NCI-H1930 (cell line): ENCODE data around the gene MRPL21.
"Not testable (repeated sequence)": the region's sequence is repeated elsewhere in the genome, so short reads cannot be mapped to it uniquely, and the experiment has no call there.

Experiments
- DNase-seq, 2 experiments: peaks; one replicate each; lab custom pipeline; 2025; lab: John Stamatoyannopoulos, UW

The MRPL21 gene

DNA sequence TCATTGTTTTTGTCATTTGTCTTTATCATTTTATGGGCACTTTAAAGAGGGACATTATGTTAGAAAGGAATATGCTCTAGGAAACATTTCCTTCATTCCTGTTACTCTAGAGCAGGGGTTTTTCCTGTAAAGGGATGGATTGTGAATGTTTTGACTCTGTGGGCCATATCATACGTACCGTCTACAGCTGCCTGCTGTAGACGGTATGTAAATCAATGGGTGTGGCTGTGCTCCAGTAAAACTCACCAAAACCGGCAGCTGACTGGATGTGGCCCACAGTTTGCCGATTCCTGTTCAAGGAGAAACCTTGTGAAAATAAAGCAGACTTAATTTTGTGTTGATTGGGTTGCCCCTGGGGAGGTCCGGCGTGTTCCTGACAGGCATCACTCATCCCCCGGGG, 7.3 kb upstream of the MRPL21 start:
- no peak for DNase-seq

DNA sequence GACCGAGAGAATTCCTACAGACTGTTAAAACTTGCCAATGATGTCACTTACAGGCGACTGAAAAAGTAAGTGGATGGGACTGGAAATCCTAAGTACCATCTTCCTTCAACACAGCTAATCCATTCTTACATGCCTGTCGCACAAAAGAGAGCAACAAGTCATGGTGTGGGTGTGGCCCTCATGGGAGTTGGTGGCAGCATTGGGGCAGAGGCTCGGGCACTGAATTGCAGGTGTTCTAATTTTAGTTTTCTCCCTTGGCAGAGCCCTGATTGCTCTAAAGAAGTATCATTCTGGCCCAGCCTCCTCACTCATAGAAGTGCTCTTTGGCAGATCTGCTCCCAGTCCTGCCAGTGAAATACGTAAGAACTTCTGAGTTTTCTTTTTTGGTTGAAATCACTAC, 4.6 kb upstream of the MRPL21 start:
- no peak for DNase-seq

DNA sequence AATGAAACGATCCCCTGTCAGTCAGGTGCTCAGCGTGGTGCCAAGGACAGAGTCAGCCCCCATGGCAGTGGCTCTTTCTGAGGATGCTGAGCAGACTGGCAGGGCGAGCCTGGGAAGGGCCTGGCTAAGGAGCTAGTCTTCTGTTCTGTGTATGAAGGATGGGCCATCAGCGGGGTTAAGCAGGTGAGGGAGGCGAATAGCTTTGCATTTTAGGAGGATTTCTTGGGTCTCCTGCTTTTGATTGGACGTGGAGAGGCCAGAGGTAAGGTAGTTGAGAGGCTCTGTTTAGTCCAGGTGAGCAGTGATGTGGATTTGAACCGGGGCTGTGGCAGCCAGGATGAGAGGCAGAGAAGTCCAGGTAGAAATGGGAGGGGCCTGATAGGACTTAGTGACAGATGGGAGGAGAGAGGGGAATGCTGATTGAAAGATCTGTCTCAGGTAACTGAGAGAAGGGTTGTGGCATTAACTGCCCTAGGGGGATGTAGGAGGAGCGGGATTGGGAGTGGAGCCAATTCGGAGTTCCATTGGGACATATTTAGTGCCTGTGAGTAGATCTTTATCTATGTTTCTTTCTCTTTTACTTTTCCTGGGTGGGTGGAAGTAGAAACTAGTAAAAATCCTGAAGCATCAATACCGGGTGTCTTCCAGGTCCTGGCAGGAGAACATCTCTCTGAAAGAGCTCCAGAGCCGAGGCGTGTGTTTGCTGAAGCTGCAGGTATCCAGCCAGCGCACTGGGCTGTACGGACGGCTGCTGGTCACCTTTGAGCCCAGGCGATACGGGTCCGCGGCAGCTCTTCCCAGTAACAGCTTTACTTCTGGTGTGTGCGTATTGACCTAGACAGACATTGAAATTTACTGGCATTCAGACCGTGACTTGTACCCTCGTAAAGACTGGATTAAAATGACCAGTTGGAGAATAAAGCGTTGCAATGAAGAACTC, 2.1 kb upstream of the MRPL21 start:
- DNase-seq: no peak

DNA sequence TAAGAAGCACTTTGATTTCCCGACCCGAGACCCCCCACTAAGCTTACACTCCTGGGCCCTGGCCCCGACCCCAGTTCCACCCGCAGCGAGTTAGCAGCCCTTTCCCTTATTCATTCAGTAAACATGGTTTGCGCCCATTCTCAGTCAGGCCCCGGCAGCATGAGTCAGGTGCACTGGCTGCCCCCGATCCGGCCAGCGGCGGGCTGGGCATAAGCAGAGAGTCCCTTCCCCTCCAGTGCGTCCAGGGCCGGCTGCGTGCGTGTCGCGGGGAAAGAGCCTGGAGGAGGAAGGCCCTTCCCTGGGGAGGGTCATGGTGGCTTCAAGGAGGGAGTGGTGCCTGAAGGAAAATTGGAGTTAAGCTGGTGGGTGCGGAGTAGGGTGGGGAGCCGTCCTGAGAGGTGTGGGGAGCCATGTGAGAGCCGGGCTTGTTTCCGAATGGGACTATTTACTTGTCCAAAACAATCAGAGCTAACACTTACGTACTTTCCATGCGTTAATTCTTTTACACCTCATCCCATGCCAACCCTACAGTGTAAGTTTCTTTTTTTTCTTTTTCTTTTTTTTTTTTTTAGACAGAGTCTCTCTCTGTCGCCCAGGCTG, 716 bp upstream of the MRPL21 start:
- no peak for DNase-seq

DNA sequence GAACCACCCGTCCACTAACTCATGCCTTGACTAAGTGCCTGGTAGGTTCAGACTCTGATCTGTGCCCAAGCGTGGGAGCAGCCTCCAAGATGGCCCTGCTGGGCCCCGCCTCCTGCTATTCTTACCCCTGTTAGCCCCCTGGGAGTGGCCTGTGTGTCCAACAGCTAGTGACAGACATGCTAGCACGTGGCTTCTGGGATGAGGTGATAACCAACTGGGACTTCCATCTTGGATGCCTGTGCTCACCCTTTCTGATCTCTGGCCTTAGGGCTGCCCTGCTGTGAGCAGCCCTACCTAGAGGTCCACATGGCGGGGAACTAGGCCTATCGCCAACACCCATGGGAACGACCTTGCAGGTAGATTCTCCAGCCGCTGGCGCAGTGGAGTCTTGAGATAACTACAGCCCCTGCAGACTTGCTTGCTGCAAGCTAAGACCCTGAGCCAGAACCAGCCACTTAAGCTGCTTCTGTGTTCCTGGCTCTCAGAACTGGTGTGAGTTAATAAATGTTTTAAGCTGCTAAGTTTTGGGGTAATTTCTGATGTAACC, 2.7 kb downstream of the MRPL21 start:
- DNase-seq: no peak

DNA sequence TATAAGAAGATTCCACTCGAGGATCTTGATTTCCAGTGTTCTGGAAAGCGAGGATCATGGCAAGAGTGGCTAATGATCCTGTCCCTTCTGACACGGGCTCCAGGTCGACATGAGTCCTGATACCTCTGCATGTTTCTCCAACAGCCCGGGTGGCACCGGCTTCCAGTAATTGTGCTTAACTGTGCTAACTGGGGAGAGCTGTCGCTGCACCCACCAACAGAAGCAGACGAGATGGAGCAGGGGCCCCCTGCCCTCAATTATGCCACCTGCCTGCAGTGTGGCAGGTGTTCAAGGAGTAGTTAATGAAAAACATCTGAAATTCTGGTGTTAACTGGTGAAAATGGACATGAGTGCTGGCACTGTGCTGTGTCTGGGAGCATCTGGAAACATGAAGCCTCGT, 6.2 kb downstream of the MRPL21 start:
- DNase-seq: no peak

DNA sequence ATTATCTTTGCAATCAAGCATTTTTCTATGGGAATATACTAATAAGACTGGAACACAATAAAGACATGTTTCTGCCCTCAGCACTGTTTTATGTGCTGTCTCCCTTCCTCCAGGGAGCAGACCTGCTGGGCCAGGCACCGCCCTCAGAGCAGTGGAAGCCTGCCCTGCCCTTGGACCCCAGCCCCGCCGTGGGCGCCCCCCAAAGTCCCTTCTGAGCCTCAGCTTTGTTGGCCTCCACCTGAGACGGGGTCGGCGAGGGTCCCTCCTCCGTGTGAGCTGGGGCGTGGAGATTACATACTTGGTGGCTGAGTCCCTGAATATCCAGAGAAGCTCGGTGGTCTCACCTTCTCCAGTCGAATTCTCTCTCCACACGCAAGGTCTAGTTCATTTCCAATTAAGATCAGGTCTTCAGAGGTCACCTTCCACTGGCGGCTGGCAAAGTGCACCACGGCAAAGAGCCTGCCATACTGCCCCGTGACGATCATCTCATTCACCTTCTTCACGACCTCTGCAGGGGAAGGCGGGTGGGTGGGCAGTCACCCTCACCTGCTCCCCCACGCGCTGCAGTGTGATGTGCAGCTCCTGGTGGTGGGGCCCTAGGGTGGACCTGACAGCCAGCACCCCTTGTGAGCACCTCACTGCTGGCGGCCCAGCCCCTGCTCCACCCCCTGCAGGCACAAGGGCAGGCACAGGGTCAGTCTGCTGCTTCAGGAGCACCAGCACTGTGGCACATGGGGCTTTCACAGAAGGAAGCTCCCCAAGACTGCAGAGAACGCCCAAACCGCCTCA, 7.3 kb downstream of the MRPL21 start:
- DNase-seq: no peak

DNA sequence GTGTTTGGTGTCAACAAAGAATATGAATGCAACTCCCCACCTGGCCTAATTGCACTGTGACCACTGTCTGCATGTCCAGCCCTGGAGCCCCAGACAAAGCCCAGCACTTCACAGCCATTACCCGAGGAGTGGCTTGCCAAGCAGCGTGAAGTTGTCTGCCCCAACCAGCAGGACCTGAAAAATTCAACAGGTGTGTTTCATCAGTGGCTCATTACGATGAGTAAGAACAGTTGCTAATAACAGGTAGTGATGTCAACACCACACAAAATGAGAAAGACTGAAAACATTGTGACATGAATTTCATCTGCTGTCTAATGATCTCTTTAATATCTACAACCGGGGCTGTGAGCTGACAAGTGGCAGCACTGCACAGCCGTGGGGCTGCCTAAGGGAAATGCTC, 10.3 kb downstream of the MRPL21 start:
- no peak for DNase-seq

DNA sequence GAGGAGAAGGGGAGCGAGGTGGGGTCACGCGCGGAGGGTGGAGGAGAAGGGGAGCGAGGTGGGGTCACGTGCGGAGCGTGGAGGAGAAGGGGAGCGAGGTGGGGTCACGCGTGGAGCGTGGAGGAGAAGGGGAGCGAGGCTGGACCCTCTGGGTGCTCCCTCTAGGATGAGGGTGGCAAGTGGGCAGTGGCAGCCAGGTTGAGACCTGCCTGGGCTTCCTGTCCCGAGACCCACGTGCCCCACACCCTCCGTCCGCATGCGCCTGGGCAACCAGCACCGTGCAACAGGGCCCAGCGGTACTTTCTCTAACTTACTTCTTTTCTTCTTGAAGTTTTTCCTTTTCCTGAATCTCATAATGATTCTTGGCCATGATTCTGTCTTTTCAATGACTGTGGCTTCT, 11.1 kb downstream of the MRPL21 start:
- no peak for DNase-seq

DNA sequence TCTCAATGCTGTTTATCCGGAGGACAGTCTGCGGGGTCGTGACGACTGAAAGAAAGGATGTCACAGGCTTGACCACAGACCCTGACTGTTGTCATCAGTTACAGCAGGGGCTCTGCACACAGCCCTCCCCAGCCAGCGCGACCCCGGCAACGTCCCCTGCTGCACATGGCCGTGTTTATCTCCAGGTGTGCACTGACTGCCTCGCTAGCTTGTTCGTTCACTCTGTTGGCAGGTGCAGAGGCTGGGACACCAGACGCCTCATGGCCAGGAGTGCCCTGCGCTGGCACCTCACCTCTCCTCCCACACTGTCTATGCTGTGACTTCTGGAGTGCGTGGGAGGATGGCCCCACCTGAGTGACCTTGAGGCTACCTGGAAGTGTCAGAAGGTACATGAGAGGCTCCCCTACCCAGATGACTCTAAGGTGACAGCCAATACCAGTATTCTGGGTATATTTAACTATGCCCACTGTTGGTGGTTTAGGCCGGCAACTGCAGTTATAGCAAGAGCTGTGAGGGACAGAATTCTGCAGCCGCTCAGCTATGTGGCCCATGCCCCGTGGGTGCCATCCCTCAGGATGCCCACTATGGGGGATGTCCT, 12.2 kb downstream of the MRPL21 start:
- no peak for DNase-seq

DNA sequence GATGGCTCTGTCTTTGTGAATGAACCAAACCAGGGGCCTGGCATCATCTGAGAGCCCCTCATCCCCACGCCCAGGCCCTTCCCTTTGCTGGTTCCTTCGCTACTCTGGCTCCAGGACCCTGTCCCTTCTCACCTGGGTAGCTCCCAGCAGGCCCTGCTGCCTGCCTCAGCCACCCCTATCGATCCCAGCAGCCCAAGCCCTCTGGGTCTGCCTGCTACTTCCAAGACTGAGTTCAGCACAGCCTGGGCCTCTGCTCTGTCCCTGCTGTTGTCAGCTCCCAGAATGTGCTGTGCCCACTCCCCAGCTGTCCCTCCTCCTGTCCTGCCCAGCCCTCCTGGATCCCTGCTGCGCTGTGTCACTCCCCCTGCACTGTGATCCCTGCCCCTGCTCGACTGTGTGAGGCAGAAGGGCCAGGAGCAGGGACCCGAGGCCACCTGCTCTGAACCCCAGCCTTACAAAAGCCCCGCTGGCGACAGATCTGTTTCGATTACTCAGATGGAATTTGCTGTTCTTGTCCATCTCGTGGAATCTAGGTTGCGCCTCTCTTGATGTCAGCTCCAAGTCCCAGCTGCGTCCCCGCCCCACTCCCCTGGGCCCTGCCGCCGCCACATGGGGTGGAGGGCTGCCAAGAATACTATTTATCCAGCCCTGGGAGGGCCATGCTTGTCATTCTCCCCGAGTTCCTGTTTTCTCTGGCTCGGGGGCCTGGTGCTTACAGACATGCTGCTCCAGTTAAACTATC, 13.0 kb downstream of the MRPL21 start:
- no peak for DNase-seq

DNA sequence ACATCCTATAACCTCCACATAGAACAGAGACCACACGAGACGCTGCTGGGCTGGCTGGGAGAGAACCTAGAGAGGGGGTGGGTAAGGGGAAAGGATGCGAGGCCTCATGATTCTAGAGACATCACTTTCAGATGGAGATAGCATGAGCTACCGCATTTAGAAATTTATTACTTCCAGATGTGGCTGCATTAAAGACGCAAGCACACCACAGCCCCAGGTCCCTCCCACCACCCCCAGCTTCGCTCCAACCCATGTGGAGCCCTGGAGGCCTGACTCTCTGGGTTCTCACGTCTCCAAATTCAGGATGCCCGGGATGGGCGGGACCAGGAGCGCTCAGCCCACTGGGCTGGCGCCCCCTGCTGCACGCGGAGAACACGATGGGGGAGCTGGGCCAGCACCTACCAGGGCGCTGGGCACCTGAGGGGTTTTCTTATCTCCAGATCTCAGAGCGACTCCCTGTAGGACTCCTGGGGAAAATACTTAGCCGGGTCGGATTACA, 13.6 kb downstream of the MRPL21 start:
- no peak for DNase-seq

DNA sequence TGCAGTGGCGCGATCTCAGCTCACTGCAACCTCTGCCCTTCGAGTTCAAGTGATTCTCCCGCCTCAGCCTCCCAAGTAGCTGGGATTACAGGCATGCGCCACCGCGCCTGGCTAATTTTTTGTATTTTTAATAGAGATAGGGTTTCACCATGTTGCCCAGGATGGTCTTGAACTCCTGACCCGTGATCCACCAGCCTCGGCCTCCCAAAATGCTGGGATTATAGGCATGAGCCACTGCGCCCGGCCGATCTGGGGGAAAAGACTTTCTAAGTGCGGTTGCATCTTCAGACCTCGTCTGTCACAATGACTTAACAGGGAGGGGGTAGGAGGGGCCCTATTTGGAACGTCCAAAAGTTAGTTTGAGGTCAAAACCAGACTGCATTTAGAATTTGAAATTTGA, 18.8 kb downstream of the MRPL21 start:
- DNase-seq: not testable (repeated sequence)

DNA sequence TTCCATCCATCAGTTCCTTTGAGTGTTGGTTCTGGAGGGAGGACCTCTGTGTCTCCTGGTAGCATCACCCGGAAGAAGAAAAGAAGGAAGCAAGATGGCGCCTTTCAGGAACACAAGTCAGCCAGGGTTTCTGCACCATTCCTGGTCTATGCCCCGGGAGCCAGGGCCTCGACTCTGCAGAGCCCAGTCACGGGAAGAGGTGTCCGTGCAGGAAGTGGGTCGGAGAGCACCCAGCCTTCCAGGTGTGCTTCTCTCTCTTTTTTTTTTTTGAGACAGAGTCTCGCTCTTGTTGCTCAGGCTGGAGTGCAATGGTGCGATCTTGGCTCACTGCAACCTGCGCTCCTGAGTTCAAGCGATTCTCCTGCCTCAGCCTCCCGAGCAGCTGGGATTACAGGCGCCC, 21.2 kb downstream of the MRPL21 start:
- DNase-seq: no peak

DNA sequence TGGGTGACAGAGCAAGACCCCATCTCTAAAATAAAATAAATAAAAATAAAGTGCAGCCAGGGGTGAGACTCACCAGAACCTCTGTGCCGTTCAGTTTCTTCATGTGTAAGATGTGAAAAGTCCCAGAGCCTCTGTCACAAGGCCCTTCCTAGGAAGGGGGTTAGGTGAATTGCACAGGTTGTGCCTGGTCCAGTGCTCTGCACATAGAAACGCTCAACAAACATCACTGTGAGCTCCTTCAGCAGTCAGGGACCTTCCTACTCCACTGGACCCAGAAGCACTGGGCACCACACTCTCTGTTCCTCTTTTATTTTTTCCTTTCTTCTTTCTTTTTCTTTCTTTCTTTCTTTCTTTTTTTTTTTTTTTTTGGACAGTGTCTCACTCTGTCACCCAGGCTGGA, 22.3 kb downstream of the MRPL21 start:
- DNase-seq: no peak

DNA sequence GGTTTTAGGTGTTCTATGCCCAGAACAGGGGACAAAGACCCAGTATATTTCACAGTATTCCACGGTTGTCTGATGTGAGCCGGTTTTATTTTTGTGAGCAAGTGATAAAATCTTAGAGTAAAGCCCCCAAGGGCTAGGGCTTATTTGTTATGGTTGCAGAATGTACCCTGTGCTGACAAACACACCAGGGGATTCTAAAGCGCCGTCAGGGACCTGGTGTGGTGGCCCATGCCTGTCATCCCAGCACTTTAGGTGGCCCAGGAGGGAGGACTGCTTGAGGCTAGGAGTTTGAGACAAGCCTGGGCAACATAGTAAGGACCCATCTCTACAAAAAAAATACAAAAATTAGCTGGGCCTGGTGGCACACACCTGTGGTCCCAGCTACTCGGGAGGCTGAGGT, 22.8 kb downstream of the MRPL21 start:
- no peak for DNase-seq

DNA sequence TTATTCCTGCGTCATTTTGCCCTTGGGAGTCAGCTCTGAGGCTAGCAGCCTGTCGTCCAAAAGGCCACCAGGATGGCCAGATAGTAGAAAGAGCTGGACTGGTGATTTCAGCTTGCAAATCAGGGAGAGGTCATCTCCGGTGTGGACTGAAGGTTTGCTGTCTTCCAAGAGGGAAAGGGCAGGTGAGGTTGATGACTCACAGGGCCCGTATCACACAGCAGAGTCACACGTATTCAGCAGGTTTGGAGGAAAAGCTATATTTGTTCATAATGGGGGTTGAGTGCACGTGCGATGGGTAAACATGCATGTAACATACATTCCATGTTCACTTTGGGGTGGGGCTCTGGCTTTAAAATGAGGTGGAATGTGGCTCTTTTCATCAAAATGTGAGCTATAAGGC, 25.6 kb downstream of the MRPL21 start:
- DNase-seq: no peak

DNA sequence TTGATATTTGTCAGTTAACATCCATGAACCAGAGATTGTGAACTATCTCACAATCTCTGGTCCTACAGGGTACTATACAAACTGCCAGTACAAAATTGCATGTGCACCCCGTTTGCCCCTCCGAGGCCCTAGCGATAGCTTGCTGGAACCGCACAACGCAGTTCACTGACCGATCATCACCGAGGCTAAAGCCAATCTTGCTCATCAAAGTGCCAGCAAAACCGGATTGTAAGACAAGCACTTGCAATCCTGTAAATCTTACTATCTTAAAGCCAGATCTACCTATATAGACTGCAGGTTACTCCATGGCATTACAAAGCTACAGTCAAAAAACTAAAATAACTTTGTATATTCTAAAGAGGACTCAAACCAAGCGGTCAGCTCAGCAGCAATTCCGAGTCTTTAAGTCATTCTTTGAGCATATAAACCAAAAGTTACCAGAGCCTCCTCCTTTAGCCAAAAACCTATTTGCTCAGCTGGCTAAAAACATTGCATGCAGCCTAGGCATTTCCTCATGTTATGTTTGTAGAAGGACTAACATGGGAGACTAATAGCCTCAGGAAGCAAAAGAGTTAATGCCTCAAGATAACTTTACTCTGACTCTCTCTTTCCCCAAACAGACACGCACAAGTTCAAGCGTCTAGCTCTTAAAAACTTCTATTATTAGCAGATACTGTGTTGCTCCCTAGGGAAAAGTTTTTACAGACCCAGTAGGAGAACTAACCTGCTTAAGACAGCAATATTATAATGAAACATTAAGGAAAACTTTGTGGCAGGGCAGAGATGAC, 31.2 kb downstream of the MRPL21 start:
- no peak for DNase-seq

DNA sequence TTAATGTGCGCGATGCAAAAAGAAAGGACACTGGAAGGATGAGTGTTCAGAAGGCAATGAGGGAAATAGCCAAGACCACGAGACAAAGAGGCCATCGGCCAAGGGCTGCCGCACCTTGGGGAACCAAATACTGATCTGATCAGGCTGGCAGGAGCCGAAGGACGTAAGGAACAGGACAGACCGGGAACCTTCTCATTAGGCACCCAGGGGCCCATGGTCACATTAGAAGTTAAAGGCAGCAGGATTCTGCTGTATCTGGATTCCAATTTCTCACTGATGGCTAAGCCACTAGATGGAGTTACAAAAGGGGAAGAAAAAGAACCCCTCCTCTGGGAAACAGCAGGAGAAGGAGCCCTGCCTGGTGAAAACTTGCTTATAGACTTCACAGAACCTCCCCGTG, 33.2 kb downstream of the MRPL21 start:
- DNase-seq: no peak

DNA sequence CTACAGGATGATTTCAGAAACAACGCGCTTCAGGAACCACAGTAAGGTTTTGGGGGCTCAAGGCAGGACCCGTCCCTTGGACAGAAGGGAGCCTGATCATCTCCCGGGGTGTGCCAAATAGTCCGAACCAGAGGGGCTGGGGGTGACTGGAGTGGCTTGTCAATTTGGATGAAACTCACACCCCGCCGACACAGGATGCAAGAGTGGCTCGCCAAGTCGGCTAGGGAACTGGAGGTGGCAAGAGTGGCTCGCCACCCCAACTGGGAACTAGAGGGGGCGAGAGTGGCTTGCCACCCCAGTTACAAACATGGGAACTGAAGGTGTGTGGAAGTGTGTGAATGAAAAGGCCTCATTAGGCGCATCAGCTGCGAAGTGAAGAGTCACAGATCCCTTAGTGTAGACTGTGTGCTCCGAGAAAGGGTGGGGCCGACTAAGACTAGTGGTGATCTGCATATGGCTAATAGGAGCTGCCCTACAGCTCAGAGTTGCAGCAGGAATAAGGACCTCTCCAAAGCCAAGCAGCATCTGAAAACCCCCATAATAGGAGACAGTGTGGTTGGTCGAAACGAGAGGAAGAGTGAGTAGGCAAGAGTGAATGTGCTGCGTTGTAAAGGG, 35.3 kb downstream of the MRPL21 start:
- no peak for DNase-seq
